ENCODE results near the gene TSSK2.

Gene TSSK2

GRCh38 chr22:19175026-19175601, 44.0 kb downstream of the TSSK2 start:
- Mint-ChIP-seq H3K4me3 (no peak overlapping the region), H3K36me3 (no peaks in the 10 kb centered on the region), H3K4me1 (peaks cover 74% of the 10 kb centered on the region), H3K9me3 (no peaks in the 10 kb centered on the region), H3K27me3 (peaks cover 5% of the 10 kb centered on the region), H3K27ac (peak overlapping the region; percentile 78)
- ATAC-seq = no peak

DNA sequence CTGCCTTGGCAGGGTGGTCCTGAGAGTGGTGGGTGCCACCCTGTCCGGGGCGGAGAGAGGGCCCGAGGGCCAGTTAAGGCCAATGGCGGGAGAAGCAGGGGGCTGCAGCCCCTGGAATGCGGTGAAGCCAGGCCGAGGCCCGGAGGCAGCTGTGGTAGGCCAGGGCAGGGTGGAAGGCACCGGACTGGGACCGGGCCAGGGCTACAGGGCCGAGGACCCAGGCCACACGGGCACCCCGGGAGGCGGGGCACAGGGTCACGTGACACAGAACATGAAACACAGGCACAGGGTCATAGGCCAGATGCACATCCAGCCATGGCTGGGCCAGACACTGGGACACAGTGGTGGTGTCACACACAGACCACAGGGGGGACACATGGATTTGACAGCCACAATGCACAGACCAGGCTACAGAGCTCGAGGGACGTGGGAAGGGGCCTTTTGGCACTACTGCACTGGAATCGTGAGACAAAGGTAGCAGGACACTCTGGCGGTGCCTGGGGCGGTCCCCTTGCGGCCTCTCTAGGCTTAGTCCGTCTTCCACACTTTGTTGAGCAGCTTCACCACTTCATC, 44.6 kb downstream of the TSSK2 start:
- peaks cover 68% of the 10 kb centered on the region for H3K4me1 Mint-ChIP-seq

GRCh38 chr22:19176175-19176643, 45.1 kb downstream of the TSSK2 start:
- Mint-ChIP-seq H3K4me3 (peak overlapping the region; percentile 66), H3K4me1 (peaks cover 66% of the 10 kb centered on the region), H3K27ac (peak overlapping the region; percentile 19), H3K36me3 (no peaks in the 10 kb centered on the region), H3K9me3 (no peaks in the 10 kb centered on the region), H3K27me3 (no peaks in the 10 kb centered on the region)
- no peak for ATAC-seq

More for the DNA sequence above, 44.6 kb downstream of the TSSK2 start:
- Mint-ChIP-seq H3K4me3 (no peak overlapping the region), H3K27me3 (no peaks in the 10 kb centered on the region), H3K36me3 (no peaks in the 10 kb centered on the region), H3K27ac (peak overlapping the region; percentile 19), H3K9me3 (no peaks in the 10 kb centered on the region)
- ATAC-seq = no peak

DNA sequence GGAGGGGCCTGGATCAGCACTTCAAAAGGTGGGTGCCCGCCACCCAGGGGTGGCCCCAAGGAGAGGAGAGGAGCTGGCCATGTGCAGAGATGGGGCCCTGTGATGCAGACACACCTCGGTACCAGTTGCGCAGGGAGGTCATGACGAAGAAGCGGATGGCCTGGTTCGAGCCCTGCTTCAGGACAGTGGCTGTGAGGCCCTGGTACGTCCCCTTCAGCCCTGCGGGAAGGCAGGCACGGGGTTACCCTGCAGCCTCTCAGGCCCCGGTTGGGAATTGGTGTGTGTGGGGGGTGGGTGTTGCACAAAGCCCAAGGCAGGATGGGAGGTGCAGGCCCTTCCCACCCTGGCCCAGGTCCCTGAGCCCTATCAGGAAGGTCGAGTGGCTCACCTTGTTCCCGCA, 45.6 kb downstream of the TSSK2 start:
- Mint-ChIP-seq H3K27ac (peak overlapping the region; percentile 19), H3K4me1 (peaks cover 72% of the 10 kb centered on the region), H3K4me3 (peak overlapping the region; percentile 66), H3K9me3 (no peaks in the 10 kb centered on the region), H3K27me3 (no peaks in the 10 kb centered on the region), H3K36me3 (no peaks in the 10 kb centered on the region)
- ATAC-seq = no peak

GRCh38 chr22:19177164-19178064, 46.3 kb downstream of the TSSK2 start:
- peak overlapping the region; percentile 79 for H3K4me3 Mint-ChIP-seq
- no peaks in the 10 kb centered on the region for H3K9me3 Mint-ChIP-seq
- H3K27ac Mint-ChIP-seq = peak overlapping the region; percentile 61
- ATAC-seq = no peak
- no peaks in the 10 kb centered on the region for H3K36me3 Mint-ChIP-seq
- H3K27me3 Mint-ChIP-seq = no peaks in the 10 kb centered on the region
- H3K4me1 Mint-ChIP-seq = peaks cover 73% of the 10 kb centered on the region

DNA sequence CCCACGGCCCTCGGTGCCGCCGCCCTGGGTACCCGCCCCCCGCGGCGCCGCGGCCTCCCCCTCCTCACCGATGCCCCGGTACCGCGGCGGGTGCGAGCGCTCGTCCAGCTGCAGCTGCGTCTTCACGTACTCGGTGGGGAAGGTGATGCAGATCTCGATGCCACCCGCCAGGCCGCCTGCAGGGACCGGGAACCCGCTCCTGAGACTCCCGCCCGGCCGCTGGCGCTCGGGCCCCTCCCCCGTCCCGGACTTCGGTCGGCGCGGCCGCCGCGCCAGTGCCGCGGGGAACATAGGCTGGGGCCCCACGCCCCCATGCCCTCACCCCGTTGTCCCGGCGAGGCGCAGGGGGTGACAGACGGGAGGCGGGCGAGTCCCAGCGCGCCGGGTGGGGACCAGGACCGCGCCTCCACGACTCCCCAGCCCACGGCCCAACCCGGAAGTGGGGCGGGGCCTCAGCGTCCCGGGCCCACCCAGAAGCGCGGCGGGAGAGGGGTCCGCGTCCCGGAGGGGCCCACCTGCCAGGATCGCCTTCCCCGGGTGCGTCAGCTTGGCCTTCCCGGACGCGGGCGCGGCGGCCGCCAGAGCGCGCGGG, 47.1 kb downstream of the TSSK2 start:
- Mint-ChIP-seq H3K27me3 (no peaks in the 10 kb centered on the region), H3K9me3 (no peaks in the 10 kb centered on the region), H3K4me1 (peaks cover 69% of the 10 kb centered on the region), H3K36me3 (no peaks in the 10 kb centered on the region), H3K4me3 (peak overlapping the region; percentile 79), H3K27ac (peak overlapping the region; percentile 61)
- peak; percentile 61 for ATAC-seq

GRCh38 chr22:19178657-19179496, 47.8 kb downstream of the TSSK2 start, which contains the start of gene SLC25A1:
TSS of gene SLC25A1 (minus strand) at chr22:19178736. CDS start at chr22:19178673, 63 bp downstream.
- H3K36me3 Mint-ChIP-seq = no peaks in the 10 kb centered on the region
- peak within 1 kb of the TSS; percentile 61 for H3K27ac Mint-ChIP-seq
- no peaks in the 10 kb centered on the region for H3K9me3 Mint-ChIP-seq
- H3K4me1 Mint-ChIP-seq = peaks cover 62% of the 10 kb centered on the region
- H3K4me3 Mint-ChIP-seq = peak within 1 kb of the TSS; percentile 79
- peak; percentile 86 for ATAC-seq
- no peaks in the 10 kb centered on the region for H3K27me3 Mint-ChIP-seq

DNA sequence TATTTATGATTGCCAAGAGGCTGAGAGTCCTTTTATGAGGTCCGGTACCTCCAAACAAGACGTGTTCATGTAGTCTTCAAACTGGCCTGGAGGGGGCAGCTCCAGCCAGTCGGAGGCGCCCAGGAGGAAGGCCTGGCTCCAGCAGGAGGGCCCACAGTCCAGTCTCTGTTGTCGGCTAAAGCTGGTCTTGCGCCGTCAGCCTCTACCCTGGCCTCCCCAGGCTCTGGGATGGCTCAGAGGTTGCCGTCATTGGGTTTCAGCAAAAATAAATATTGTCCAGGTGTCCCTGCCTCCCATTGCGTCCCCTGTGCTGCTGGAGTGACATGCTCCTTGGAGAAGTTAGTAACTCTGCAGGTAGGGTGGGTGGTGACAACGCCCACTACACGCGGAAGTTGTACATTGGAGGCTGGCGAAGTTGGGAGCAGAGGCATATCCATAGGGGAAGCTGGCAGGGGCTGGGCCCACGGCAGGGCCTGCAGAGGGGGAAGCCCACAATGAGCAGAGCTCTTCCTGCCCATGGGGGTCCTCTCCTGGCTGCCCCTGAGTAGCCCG, 48.5 kb downstream of the TSSK2 start:
- H3K4me1 Mint-ChIP-seq = peaks cover 55% of the 10 kb centered on the region
- peak; percentile 64 for ATAC-seq
- no peaks in the 10 kb centered on the region for H3K9me3 Mint-ChIP-seq
- H3K36me3 Mint-ChIP-seq = no peaks in the 10 kb centered on the region
- peak overlapping the region; percentile 60 for H3K27ac Mint-ChIP-seq
- H3K27me3 Mint-ChIP-seq = no peaks in the 10 kb centered on the region
- H3K4me3 Mint-ChIP-seq = peak overlapping the region; percentile 77

DNA sequence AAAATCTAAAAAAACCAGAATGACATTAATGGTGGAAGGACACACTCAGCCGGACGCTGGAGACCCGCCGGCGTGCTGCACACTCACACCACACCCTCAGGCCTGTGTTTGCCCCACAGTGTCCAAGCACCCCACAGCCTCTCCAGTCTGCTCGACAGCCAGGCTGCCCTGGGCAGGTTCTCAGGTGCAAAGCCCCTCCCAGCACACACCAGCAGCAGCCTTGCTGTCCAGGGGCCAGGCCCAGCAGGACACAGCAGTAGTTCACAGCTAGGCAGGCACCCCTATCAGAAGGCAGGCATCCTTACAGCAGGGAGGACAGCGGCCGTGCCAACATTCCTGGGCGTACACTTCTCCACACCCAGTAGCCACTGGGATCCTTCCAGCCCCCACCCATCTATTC, 49.1 kb downstream of the TSSK2 start:
- Mint-ChIP-seq H3K4me1 (peaks cover 49% of the 10 kb centered on the region), H3K36me3 (no peaks in the 10 kb centered on the region), H3K9me3 (no peaks in the 10 kb centered on the region), H3K4me3 (no peak overlapping the region), H3K27ac (no peak overlapping the region), H3K27me3 (no peaks in the 10 kb centered on the region)
- no peak for ATAC-seq

- Mint-ChIP-seq H3K4me3 (no peak overlapping the region), H3K27me3 (no peaks in the 10 kb centered on the region), H3K27ac (no peak overlapping the region), H3K36me3 (no peaks in the 10 kb centered on the region), H3K9me3 (no peaks in the 10 kb centered on the region), H3K4me1 (peaks cover 42% of the 10 kb centered on the region)
- ATAC-seq = no peak
These were observed 49.8 kb downstream of the TSSK2 start for GRCh38 chr22:19180740-19181410.

DNA sequence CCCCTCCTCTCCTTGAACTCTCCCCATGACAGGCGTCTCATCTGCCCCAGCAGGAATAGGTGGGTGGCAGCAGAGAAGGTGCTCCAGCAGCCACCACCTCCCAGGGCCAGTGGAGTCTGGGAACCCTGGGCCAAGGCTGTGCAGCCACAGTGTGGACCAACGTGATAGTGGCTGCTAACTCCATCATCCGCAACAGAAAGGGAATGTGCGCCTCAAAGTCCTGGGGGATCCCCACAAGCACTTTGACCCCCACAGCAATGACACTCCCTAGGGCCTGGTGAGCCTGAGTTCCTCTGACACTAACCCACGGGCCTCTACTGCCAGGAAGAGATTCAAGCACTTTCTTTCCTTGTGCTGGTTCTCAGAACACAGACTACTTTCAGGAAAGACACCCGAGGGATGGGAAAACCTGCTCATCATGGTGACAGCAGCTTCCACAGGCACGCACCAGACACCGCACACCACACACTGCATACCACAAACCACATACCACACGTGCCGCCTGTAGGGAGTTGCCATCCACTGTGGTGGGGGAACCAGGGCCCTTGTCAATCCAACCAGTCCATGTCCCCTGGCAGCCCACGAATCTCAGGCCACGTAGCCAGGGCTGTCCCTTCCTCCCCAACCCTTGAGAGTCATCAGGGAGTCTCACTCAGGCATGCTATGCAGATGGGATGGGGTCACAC, 50.8 kb downstream of the TSSK2 start:
- H3K9me3 Mint-ChIP-seq = no peaks in the 10 kb centered on the region
- H3K27ac Mint-ChIP-seq = peak overlapping the region; percentile 68
- no peak overlapping the region for H3K4me3 Mint-ChIP-seq
- no peak for ATAC-seq
- peaks cover 32% of the 10 kb centered on the region for H3K4me1 Mint-ChIP-seq
- H3K36me3 Mint-ChIP-seq = no peaks in the 10 kb centered on the region
- no peaks in the 10 kb centered on the region for H3K27me3 Mint-ChIP-seq
